K562 (cell line): ENCODE data around the gene FGR. TPM values are rescaled to one million over a fixed set of nuclear protein-coding genes. Genes with fewer than 3 reads are reported as not detected.

Experiments used
- ATAC-seq: fragments of 200-7000 bp; cut with Tn5 transposase; 3 replicates; pipeline ENCODE4 v1.9.1; 2020; ENCODE audit warnings: moderate library complexity
- BruUV-seq: library from RNA; stranded (reverse); fragments of 400-500 nt; replicated peaks from 2 replicates; lab custom pipeline; 2021; lab: Mats Ljungman, UMichigan
- CTCF ChIA-PET: fragments of 300-600 bp; formaldehyde crosslinking; extraction: SDS; loops from one replicate; lab custom pipeline; 2021; ENCODE audit warnings: low intra/inter-chr PET ratio; lab: Yijun Ruan, JAX
- POLR2A ChIA-PET: fragments of 300-600, 350-650 bp; sonication (Branson Sonifier 250); formaldehyde crosslinking; extraction: SDS; loops from one replicate; lab custom pipeline; 2021; ENCODE audit warnings: antibody characterized with exemption, inconsistent platforms; lab: Yijun Ruan, JAX
- DNase-seq, 4 experiments: peaks; one replicate each; pipeline versions ENCODE4 v3.0.0 to v3.0.0-alpha.2; 2011 to 2018; ENCODE audit warnings: low spot score in 3 of 4, mixed read lengths in 3 of 4; ENCODE audit errors: extremely low read depth in 1 of 4
- FAIRE-seq: peaks from 2 replicates; lab custom pipeline; 2011; peaks lifted over from hg19 to GRCh38; lab: Jason Lieb, UNC
- H2AFZ ChIP-seq: 2 replicates; pipeline ENCODE4 v1.6.0; 2011; ENCODE audit warnings: low read depth, low read length, control low read depth, inconsistent platforms
- H3K27ac ChIP-seq: fragments of 200-600 bp; 3 replicates; pipeline ENCODE4 v1.8.0; 2011; ENCODE audit warnings: low read depth, mild to moderate bottlenecking, control low read depth, inconsistent platforms, low read length, moderate library complexity, mixed read lengths; ENCODE audit errors: extremely low read depth
- H3K27me3 ChIP-seq, 2 experiments: fragments of 300-600 bp in 1 of 2; 2 replicates in 1 of 2; 3 replicates in 1 of 2; pipeline versions ENCODE4 v1.6.0 to v1.8.0; 2011; ENCODE audit warnings: inconsistent platforms in 2 of 2, low read length in 2 of 2, mild to moderate bottlenecking in 1 of 2, mixed read lengths in 1 of 2, moderate library complexity in 1 of 2; ENCODE audit not compliant: control insufficient read depth in 2 of 2, insufficient read depth in 2 of 2
- H3K36me3 ChIP-seq: fragments of 300-600 bp; 3 replicates; pipeline ENCODE4 v1.8.0; 2011; ENCODE audit warnings: mild to moderate bottlenecking, low read length, inconsistent platforms; ENCODE audit not compliant: control insufficient read depth, insufficient read depth
- H3K4me1 ChIP-seq, 2 experiments: fragments of 200-600 bp in 1 of 2; replicated peaks in 1 of 2; 2 replicates in 1 of 2; 3 replicates in 1 of 2; pipeline versions ENCODE4 v1.5.1 to v1.8.0; 2011; ENCODE audit warnings: inconsistent platforms in 2 of 2, low read length in 2 of 2, mild to moderate bottlenecking in 1 of 2, mixed read lengths in 1 of 2, moderate library complexity in 1 of 2; ENCODE audit not compliant: control insufficient read depth in 2 of 2, insufficient read depth in 2 of 2
- H3K4me2 ChIP-seq: 2 replicates; pipeline ENCODE4 v1.6.1; 2011; ENCODE audit warnings: low read length, control low read depth, inconsistent platforms, mixed read lengths; ENCODE audit not compliant: insufficient read depth
- H3K4me3 ChIP-seq: fragments of 200-600 bp; sonication (generic), shearing (Covaris generic); 2 replicates; pipeline ENCODE4 v1.5.1; 2016; ENCODE audit warnings: control low read depth, inconsistent platforms
- H3K79me2 ChIP-seq: fragments of 200-600 bp; 3 replicates; pipeline ENCODE4 v1.8.0; 2011; ENCODE audit warnings: low read length, inconsistent platforms; ENCODE audit not compliant: control insufficient read depth, insufficient read depth
- H3K9ac ChIP-seq, 2 experiments: 2 replicates each; pipeline versions ENCODE4 v1.6.0 to v1.6.1; 2011; ENCODE audit warnings: low read depth in 2 of 2, low read length in 2 of 2, control low read depth in 1 of 2, inconsistent platforms in 1 of 2, mild to moderate bottlenecking in 1 of 2, mixed read lengths in 1 of 2; ENCODE audit not compliant: insufficient read depth in 1 of 2
- H3K9me1 ChIP-seq: one replicate; pipeline ENCODE4 v1.6.0; 2011; ENCODE audit warnings: inconsistent platforms, mild to moderate bottlenecking, low read length, moderate library complexity; ENCODE audit not compliant: control insufficient read depth, insufficient read depth
- H3K9me3 ChIP-seq: replicated peaks from 2 replicates; pipeline ENCODE4 v1.5.1; 2011; ENCODE audit warnings: low read depth, low read length, inconsistent platforms; ENCODE audit not compliant: control insufficient read depth, insufficient read depth
- H4K20me1 ChIP-seq: replicated peaks from 2 replicates; pipeline ENCODE4 v1.6.1; 2011; ENCODE audit warnings: low read length, inconsistent platforms, mixed read lengths; ENCODE audit not compliant: control insufficient read depth, insufficient read depth
- BRCA1 ChIP-seq, 2 experiments: fragments of 450-650 bp in 1 of 2; sonication (generic) in 1 of 2; formaldehyde crosslinking in 1 of 2; IDR thresholded peaks; 2 replicates each; pipeline versions ENCODE4 v1.5.0 to v1.6.1; 2017 to 2020; ENCODE audit warnings: mild to moderate bottlenecking in 1 of 2, missing genetic modification reagents in 1 of 2
- ETV1 ChIP-seq: fragments of 450-650 bp; conservative IDR thresholded peaks from 2 replicates; pipeline ENCODE4 v1.6.1; 2016; ENCODE audit warnings: missing genetic modification characterization, control low read depth, low read depth, missing compliant biosample characterization
- FIP1L1 ChIP-seq: fragments of 200-400 bp; formaldehyde crosslinking; IDR thresholded peaks from 2 replicates; pipeline ENCODE4 v1.6.1; 2018; ENCODE audit warnings: mild to moderate bottlenecking, low read depth, low read length; ENCODE audit not compliant: poor library complexity, severe bottlenecking
- FOS ChIP-seq: IDR thresholded peaks from 3 replicates; pipeline ENCODE4 v1.6.1; 2011; ENCODE audit not compliant: insufficient read length; ENCODE audit errors: extremely low read depth
- L3MBTL2 ChIP-seq: fragments of 450-650 bp; IDR thresholded peaks from 2 replicates; pipeline ENCODE4 v1.6.1; 2016; ENCODE audit warnings: mild to moderate bottlenecking, moderate library complexity
- MAZ ChIP-seq, 2 experiments: fragments of 450-650 bp in 1 of 2; sonication (generic) in 1 of 2; formaldehyde crosslinking; IDR thresholded peaks in 1 of 2; conservative IDR thresholded peaks in 1 of 2; 2 replicates each; pipeline versions ENCODE4 v1.4.0 to v1.5.0; 2020; ENCODE audit warnings: mild to moderate bottlenecking in 1 of 2, missing genetic modification reagents in 1 of 2
- RCOR1 ChIP-seq, 2 experiments: IDR thresholded peaks; 2 replicates each; pipeline ENCODE4 v1.6.1; 2012; ENCODE audit warnings: low read depth in 2 of 2, low read length in 2 of 2, borderline replicate concordance in 1 of 2, improper control_type of control experiment in 1 of 2
- SREBF1 ChIP-seq: fragments of 150-350 bp; IDR thresholded peaks from 2 replicates; pipeline ENCODE4 v1.6.1; 2014; ENCODE audit warnings: antibody characterized with exemption, low read depth, low read length, borderline replicate concordance
- ZFP91 ChIP-seq: sonication (generic); formaldehyde crosslinking; IDR thresholded peaks from 2 replicates; pipeline ENCODE4 v1.8.0; 2022; ENCODE audit warnings: mild to moderate bottlenecking, missing genetic modification reagents
- ZNF280B ChIP-seq: fragments of 250-450 bp; sonication (Bioruptor Pico); IDR thresholded peaks from 2 replicates; pipeline ENCODE4 v1.5.1; 2021; ENCODE audit warnings: mild to moderate bottlenecking
- WGBS: fragments of 100-300 bp; shearing (Covaris generic); methylation state at CpG from one replicate; pipeline ENCODE4 v1.1.6; 2016; ENCODE audit warnings: low coverage, mixed read lengths; ENCODE audit not compliant: insufficient coverage; ENCODE audit errors: missing lambda C conversion rate; 5-methylcytosine and 5-hydroxymethylcytosine counted together
- in situ Hi-C: fragments of 300-500 bp; cut with MboI; formaldehyde crosslinking; loops from 4 replicates; pipeline ENCODE4 v1.15.0; 2018; ENCODE audit warnings: inconsistent platforms, mixed read lengths
- intact Hi-C: fragments of 100-400 bp; cut with micrococcal nuclease; formaldehyde crosslinking; loops from 2 replicates; pipeline ENCODE4 v1.14.2; 2022
- polyA plus RNA-seq, 8 experiments: library from polyadenylated mRNA; depleted of rRNA in 4 of 8; stranded (reverse) in 5 of 8; unstranded in 3 of 8; fragments of >200 nt; fragmentation: Nextera tagmentation in 2 of 8; fragmentation: Illumina TruSeq in 1 of 8; extraction: Ambion mirVana in 2 of 8; extraction: Trizol in 1 of 8; gene quantifications; 2 replicates each; pipeline versions ENCODE4 v1.2.1 to v1.2.3, GENCODE V29; 2011 to 2014; ENCODE audit warnings: inconsistent platforms in 1 of 8, missing spikeins in 1 of 8
- total RNA-seq, 7 experiments: library from RNA; depleted of rRNA in 6 of 7; stranded (reverse); fragments of >200 nt in 6 of 7; fragmentation: Illumina TruSeq in 2 of 7; extraction: Trizol in 2 of 7; gene quantifications; 2 replicates each; pipeline versions ENCODE4 v1.2.1 to v1.2.3, GENCODE V29; 2011 to 2021; ENCODE audit warnings: low replicate concordance in 1 of 7

FGR gene
- total and polyA plus RNA-seq, 9 of the 15 experiments (the other 6 are each of a cell fraction or from before 2014, with no cell fraction given) = 0.04 to 0.11 TPM; not detected in 7

- Histone ChIP-seq H3K9ac (no peak overlapping the region), H3K4me1 (peaks cover 11 to 17% of the 10 kb centered on the region in 2 experiments; a peak in 4 of 5 replicates), H3K27me3 (peaks cover 3 to 20% of the 10 kb centered on the region in 2 experiments; a peak in 3 of 5 replicates), H3K36me3 (no peaks in the 10 kb centered on the region), H3K79me2 (no peaks in the 10 kb centered on the region), H3K27ac (no peak overlapping the region), H3K4me3 (no peak overlapping the region), H4K20me1 (no peaks in the 10 kb centered on the region), H3K9me3 (no peaks in the 10 kb centered on the region), H3K9me1 (no peaks in the 10 kb centered on the region), H2AFZ (no peak overlapping the region), H3K4me2 (no peak overlapping the region)
- FAIRE-seq (no peak), DNase-seq (no peak), ATAC-seq (no peak)
- in situ Hi-C loops (no loop called here), intact Hi-C loops (no loop called here)
- TF ChIP-seq ETV1 (tag) (no peak), FOS (no peak), ZNF280B (CRISPR knock-in tag) (no peak), BRCA1 (IDR thresholded peaks at IDR 0.05) (no peak), BRCA1 (CRISPR knock-in tag; IDR thresholded peaks at IDR 0.05) (no peak), FIP1L1 (no peak), SREBF1 (no peak), MAZ (CRISPR knock-in tag; conservative IDR thresholded peaks at IDR 0.05 in 1 of 2, IDR thresholded peaks at IDR 0.05 in 1 of 2) (no peak), RCOR1 (IDR thresholded peaks at IDR 0.05; ENCODE audit: borderline replicate concordance in 1 of 2, low read depth in 2 of 2, low read length in 2 of 2) (no peak), ZFP91 (CRISPR knock-in tag) (no peak), L3MBTL2 (no peak)
- 46% methylated on average over 11 of the region's 11 CpGs for WGBS
- BruUV-seq = no TSS peak
- CTCF ChIA-PET = no interaction called here
- POLR2A ChIA-PET = interaction anchor here (0.6 to 1.2 kb wide), 3 partner anchors 14 to 333 kb away, joined by 3 to 4 read pairs (median 4); no protein-coding TSS in a partner anchor
Measured at GRCh38 chr1:27635396-27636142, 584 bp upstream of the FGR start.
